KBM-7 (cell line): ENCODE data around the gene NPIPB6.
A peak's percentile ranks its signal among the peaks of the same experiment; 100 is the strongest.

Experiments used
- DNase-seq: peaks from one replicate; pipeline ENCODE4 v3.0.0-alpha.2; 2015
- in situ Hi-C: fragments of 300-500 bp; cut with MboI; formaldehyde crosslinking; loops from 2 replicates; pipeline ENCODE4 v1.14.3; 2020; ENCODE audit warnings: low sequenced_read_pairs, low pct_unique_long_range_greater_than_20kb, mixed read lengths

Gene NPIPB6

GRCh38 chr16:28326881-28327610, 36.3 kb downstream of the NPIPB6 start:
- DNase-seq = peak; percentile 75
- in situ Hi-C loops = no loop called here

GRCh38 chr16:28324887-28325279, 38.4 kb downstream of the NPIPB6 start:
- DNase-seq = no peak
- in situ Hi-C loops = no loop called here

- in situ Hi-C loops = no loop called here
These were observed 38.9 kb downstream of the NPIPB6 start for GRCh38 chr16:28324235-28324886.

GRCh38 chr16:28321700-28322411, 41.5 kb downstream of the NPIPB6 start:
- in situ Hi-C loops = no loop called here

More at GRCh38 chr16:28324235-28324886, 38.9 kb downstream of the NPIPB6 start:
- DNase-seq = no peak

GRCh38 chr16:28320741-28321140, 42.6 kb downstream of the NPIPB6 start:
- in situ Hi-C loops = no loop called here
- DNase-seq = no peak

More at GRCh38 chr16:28321700-28322411, 41.5 kb downstream of the NPIPB6 start:
- peak; percentile 52 for DNase-seq

- no peak for DNase-seq
- in situ Hi-C loops = no loop called here
These were observed 43.2 kb downstream of the NPIPB6 start for GRCh38 chr16:28320023-28320561.

GRCh38 chr16:28319476-28320022, 43.8 kb downstream of the NPIPB6 start:
- in situ Hi-C loops = no loop called here
- DNase-seq = no peak

- DNase-seq = no peak
- in situ Hi-C loops = no loop called here
These were observed 45.1 kb downstream of the NPIPB6 start for GRCh38 chr16:28318042-28318744.

GRCh38 chr16:28317040-28317880, 46.0 kb downstream of the NPIPB6 start:
- peak; percentile 58 for DNase-seq
- in situ Hi-C loops = no loop called here

GRCh38 chr16:28316054-28316453, 47.3 kb downstream of the NPIPB6 start:
- in situ Hi-C loops = no loop called here
- DNase-seq = no peak

- in situ Hi-C loops = no loop called here
- no peak for DNase-seq
These were observed 49.7 kb downstream of the NPIPB6 start for GRCh38 chr16:28313587-28313986.

GRCh38 chr16:28312327-28312726, 51.0 kb downstream of the NPIPB6 start:
- in situ Hi-C loops = no loop called here
- DNase-seq = no peak

- in situ Hi-C loops = no loop called here
- no peak for DNase-seq
These were observed 51.4 kb downstream of the NPIPB6 start for GRCh38 chr16:28311913-28312312.

GRCh38 chr16:28311413-28311812, 51.9 kb downstream of the NPIPB6 start:
- in situ Hi-C loops = no loop called here
- DNase-seq = no peak

GRCh38 chr16:28310796-28311195, 52.5 kb downstream of the NPIPB6 start:
- in situ Hi-C loops = no loop called here
- no peak for DNase-seq

- DNase-seq = no peak
- in situ Hi-C loops = no loop called here
These were observed 53.4 kb downstream of the NPIPB6 start for GRCh38 chr16:28309811-28310311.

- DNase-seq = no peak
- in situ Hi-C loops = no loop called here
These were observed 54.3 kb downstream of the NPIPB6 start for GRCh38 chr16:28308794-28309584.
